ENCODE data around the gene WWOX. TPM values are rescaled to one million over a fixed set of nuclear protein-coding genes. Genes with fewer than 3 reads are reported as not detected.

The WWOX gene
- total and polyA plus RNA-seq, 2 of the 8 experiments (the other 6 are each of a cell fraction or from before 2014, with no cell fraction given): 5.4 to 16.7 TPM

DNA sequence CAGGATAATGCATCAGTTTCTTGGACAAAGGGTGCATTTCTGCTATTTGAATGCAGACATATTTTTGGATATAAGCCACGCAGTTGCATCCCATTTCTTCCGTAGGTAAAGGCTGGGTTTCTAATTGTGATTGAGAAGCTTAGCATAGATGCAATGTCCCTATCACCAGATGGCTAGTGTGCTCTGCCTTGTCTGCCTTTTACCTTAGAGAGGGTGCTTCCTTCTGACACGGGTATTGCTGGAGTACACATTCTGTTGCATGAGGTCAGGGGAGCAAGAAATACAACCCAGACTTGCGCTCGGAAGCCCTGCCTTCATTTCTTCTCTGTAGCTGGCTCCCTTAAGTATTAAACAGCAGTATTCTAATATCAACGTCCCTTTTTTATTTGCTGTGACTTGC, 337.4 kb downstream of the WWOX start:
- DNase-seq (ENCODE audit: low read depth in 1 of 2, low spot score in 2 of 2): peak in 1 of 2 experiments; percentile 29
- no peak overlapping the region for H4K91ac ChIP-seq (replicated peaks; ENCODE audit: insufficient read length, low read length)
- H3K4ac ChIP-seq (replicated peaks; ENCODE audit: insufficient read length, low read depth, low read length): no peak overlapping the region
- H3K27me3 ChIP-seq (replicated peaks in 1 of 4; ENCODE audit: control insufficient read depth in 3 of 4, extremely low read depth in 1 of 4, insufficient read depth in 3 of 4, low read length in 3 of 4): no peaks in the 10 kb centered on the region
- no peaks in the 10 kb centered on the region for H3K4me1 ChIP-seq (replicated peaks in 1 of 4; ENCODE audit: control insufficient read depth in 3 of 4, insufficient read depth in 4 of 4, low read length in 3 of 4)
- no peaks in the 10 kb centered on the region for H3K79me2 ChIP-seq (ENCODE audit: control insufficient read depth in 1 of 2, insufficient read depth in 2 of 2, low read length in 2 of 2)
- H3K27ac ChIP-seq (ENCODE audit: low read depth, low read length): no peak overlapping the region
- FAIRE-seq: no peak
- no peak overlapping the region for H2BK20ac ChIP-seq (ENCODE audit: low read length)
- H4K8ac ChIP-seq (ENCODE audit: extremely low read depth, insufficient read depth, low read length): no peak overlapping the region
- H3K14ac ChIP-seq (ENCODE audit: insufficient read length): no peak overlapping the region
- no peaks in the 10 kb centered on the region for H3K79me1 ChIP-seq (ENCODE audit: low read depth, low read length)
- no peak overlapping the region for H4K5ac ChIP-seq (ENCODE audit: insufficient read length, low read depth, low read length)
- H3K36me3 ChIP-seq (ENCODE audit: control insufficient read depth in 2 of 4, insufficient read depth in 4 of 4, low read length in 3 of 4): no peaks in the 10 kb centered on the region
- no peak overlapping the region for H3K56ac ChIP-seq (replicated peaks; ENCODE audit: insufficient read length, low read depth, low read length)
- ChIA-PET CTCF (ENCODE audit: partially characterized antibody) (interaction anchor here (0.8 to 3.3 kb wide), 22 partner anchors 8 to 936 kb away, joined by 3 to 22 read pairs (median 4); no protein-coding TSS in a partner anchor), POLR2A (ENCODE audit: partially characterized antibody) (no interaction called here)
- H2AK5ac ChIP-seq (ENCODE audit: low read depth, low read length): no peak overlapping the region
- no peak overlapping the region for H3K4me3 ChIP-seq (ENCODE audit: extremely low read depth in 1 of 4, insufficient read depth in 2 of 4, low read depth in 3 of 4, low read length in 4 of 4)
- no peak overlapping the region for H2BK120ac ChIP-seq (replicated peaks; ENCODE audit: low read depth, low read length)
- H3K9ac ChIP-seq (replicated peaks in 1 of 4; ENCODE audit: extremely low read depth in 1 of 4, low read depth in 3 of 4, low read length in 3 of 4): no peak overlapping the region
- 80% methylated on average over 6 of the region's 6 CpGs; no CpG with 5 or more reads in 1 of the 2 experiments for WGBS, 2 experiments (ENCODE audit: extremely low coverage in 1 of 2, insufficient coverage in 1 of 2, insufficient read length in 1 of 2, insufficient replicate concordance in 2 of 2, low coverage in 1 of 2, low lambda C conversion rate in 2 of 2, missing lambda C conversion rate in 1 of 2)
- H3K23ac ChIP-seq (ENCODE audit: insufficient read length): no peak overlapping the region
- no peak overlapping the region for H3K18ac ChIP-seq (ENCODE audit: extremely low read depth, low read length)
- H3K4me2 ChIP-seq (ENCODE audit: insufficient read depth in 1 of 2, low read depth in 2 of 2, low read length in 2 of 2): no peak overlapping the region
- no peaks in the 10 kb centered on the region for H4K20me1 ChIP-seq (replicated peaks in 1 of 2; ENCODE audit: control insufficient read depth in 1 of 2, insufficient read depth in 2 of 2, low read length in 2 of 2)
- no peaks in the 10 kb centered on the region for H3K9me3 ChIP-seq (ENCODE audit: insufficient read depth in 2 of 2, low read depth in 1 of 2, low read length in 1 of 2)
- no peak overlapping the region for H2AFZ ChIP-seq (ENCODE audit: low read length)
- H2BK5ac ChIP-seq (ENCODE audit: low read depth, low read length): no peak overlapping the region
- H2BK15ac ChIP-seq (ENCODE audit: low read length): no peak overlapping the region
- no peaks in the 10 kb centered on the region for H3K23me2 ChIP-seq (ENCODE audit: low read depth, low read length)
- no peak overlapping the region for H2BK12ac ChIP-seq (ENCODE audit: low read depth, low read length)
- TF ChIP-seq GTF2F1 (IDR thresholded peaks at IDR 0.05; ENCODE audit: borderline replicate concordance, low read depth, low read length) (no peak), ASH2L (IDR thresholded peaks at IDR 0.05; ENCODE audit: low read length) (no peak), POU5F1 (IDR thresholded peaks at IDR 0.05; ENCODE audit: low read depth, low read length) (no peak), SUZ12 (IDR thresholded peaks at IDR 0.05; ENCODE audit: low read length) (no peak)
- TF ChIP-seq, protein P1, sequence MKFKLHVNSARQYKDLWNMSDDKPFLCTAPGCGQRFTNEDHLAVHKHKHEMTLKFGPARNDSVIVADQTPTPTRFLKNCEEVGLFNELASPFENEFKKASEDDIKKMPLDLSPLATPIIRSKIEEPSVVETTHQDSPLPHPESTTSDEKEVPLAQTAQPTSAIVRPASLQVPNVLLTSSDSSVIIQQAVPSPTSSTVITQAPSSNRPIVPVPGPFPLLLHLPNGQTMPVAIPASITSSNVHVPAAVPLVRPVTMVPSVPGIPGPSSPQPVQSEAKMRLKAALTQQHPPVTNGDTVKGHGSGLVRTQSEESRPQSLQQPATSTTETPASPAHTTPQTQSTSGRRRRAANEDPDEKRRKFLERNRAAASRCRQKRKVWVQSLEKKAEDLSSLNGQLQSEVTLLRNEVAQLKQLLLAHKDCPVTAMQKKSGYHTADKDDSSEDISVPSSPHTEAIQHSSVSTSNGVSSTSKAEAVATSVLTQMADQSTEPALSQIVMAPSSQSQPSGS (IDR thresholded peaks at IDR 0.05; ENCODE audit: low read length): no peak

Measured in H1 (cell line).